Panc1 (cell line): ENCODE results near the gene BAHCC1.

Source experiments
- POLR2AphosphoS5 ChIP-seq: IDR thresholded peaks from 2 replicates; pipeline ENCODE4 v1.6.1; 2012; ENCODE audit warnings: mild to moderate bottlenecking, low read depth, low read length, moderate library complexity
- TF ChIP-seq, protein P1 (sequence below): fragments of 450-650 bp; IDR thresholded peaks from 2 replicates; pipeline ENCODE4 v1.5.1; 2017; ENCODE audit warnings: mild to moderate bottlenecking

GRCh38 chr17:81438688-81439087 lies 43.4 kb downstream of the BAHCC1 start:
- TF ChIP-seq POLR2AphosphoS5 = no peak
- TF ChIP-seq, protein P1, sequence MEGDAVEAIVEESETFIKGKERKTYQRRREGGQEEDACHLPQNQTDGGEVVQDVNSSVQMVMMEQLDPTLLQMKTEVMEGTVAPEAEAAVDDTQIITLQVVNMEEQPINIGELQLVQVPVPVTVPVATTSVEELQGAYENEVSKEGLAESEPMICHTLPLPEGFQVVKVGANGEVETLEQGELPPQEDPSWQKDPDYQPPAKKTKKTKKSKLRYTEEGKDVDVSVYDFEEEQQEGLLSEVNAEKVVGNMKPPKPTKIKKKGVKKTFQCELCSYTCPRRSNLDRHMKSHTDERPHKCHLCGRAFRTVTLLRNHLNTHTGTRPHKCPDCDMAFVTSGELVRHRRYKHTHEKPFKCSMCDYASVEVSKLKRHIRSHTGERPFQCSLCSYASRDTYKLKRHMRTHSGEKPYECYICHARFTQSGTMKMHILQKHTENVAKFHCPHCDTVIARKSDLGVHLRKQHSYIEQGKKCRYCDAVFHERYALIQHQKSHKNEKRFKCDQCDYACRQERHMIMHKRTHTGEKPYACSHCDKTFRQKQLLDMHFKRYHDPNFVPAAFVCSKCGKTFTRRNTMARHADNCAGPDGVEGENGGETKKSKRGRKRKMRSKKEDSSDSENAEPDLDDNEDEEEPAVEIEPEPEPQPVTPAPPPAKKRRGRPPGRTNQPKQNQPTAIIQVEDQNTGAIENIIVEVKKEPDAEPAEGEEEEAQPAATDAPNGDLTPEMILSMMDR = no peak
